Activated naive CD4-positive, alpha-beta T cell treated with Interleukin-2 at 50 U/mL for 16 hours (primary cell): ENCODE data around the gene PGLYRP3.
"Not testable (repeated sequence)": the region's sequence is repeated elsewhere in the genome, so short reads cannot be mapped to it uniquely, and the experiment has no call there.

Experiments used
- DNase-seq: peaks from one replicate; pipeline ENCODE4 v3.0.0-alpha.2; 2020

Gene PGLYRP3

GRCh38 chr1:153347856-153348255 lies 35.1 kb upstream of the PGLYRP3 start:
- no peak for DNase-seq

GRCh38 chr1:153347049-153347448 lies 34.3 kb upstream of the PGLYRP3 start:
- not testable (repeated sequence) for DNase-seq

GRCh38 chr1:153346077-153346723 lies 33.4 kb upstream of the PGLYRP3 start:
- no peak for DNase-seq

- DNase-seq, result no peak
These were observed 32.7 kb upstream of the PGLYRP3 start for GRCh38 chr1:153345187-153346076.

GRCh38 chr1:153344718-153345025 lies 31.9 kb upstream of the PGLYRP3 start:
- no peak for DNase-seq

- DNase-seq, result no peak
These were observed 31.3 kb upstream of the PGLYRP3 start for GRCh38 chr1:153343811-153344717.

- no peak for DNase-seq
These were observed 30.4 kb upstream of the PGLYRP3 start for GRCh38 chr1:153343040-153343681.

- DNase-seq, result no peak
These were observed 29.4 kb upstream of the PGLYRP3 start for GRCh38 chr1:153342178-153342577.

GRCh38 chr1:153341431-153341934 lies 28.7 kb upstream of the PGLYRP3 start:
- no peak for DNase-seq

- no peak for DNase-seq
These were observed 27.6 kb upstream of the PGLYRP3 start for GRCh38 chr1:153340356-153340755.

- no peak for DNase-seq
These were observed 27.1 kb upstream of the PGLYRP3 start for GRCh38 chr1:153339802-153340201.

GRCh38 chr1:153337980-153338853 lies 25.5 kb upstream of the PGLYRP3 start:
- DNase-seq, result no peak

- no peak for DNase-seq
These were observed 23.9 kb upstream of the PGLYRP3 start for GRCh38 chr1:153336650-153337049.

- no peak for DNase-seq
These were observed 21.1 kb upstream of the PGLYRP3 start for GRCh38 chr1:153333902-153334301.

GRCh38 chr1:153324912-153325311 lies 12.2 kb upstream of the PGLYRP3 start:
- DNase-seq, result no peak

GRCh38 chr1:153322568-153322967 lies 9.8 kb upstream of the PGLYRP3 start:
- no peak for DNase-seq

- not testable (repeated sequence) for DNase-seq
These were observed 5.4 kb upstream of the PGLYRP3 start for GRCh38 chr1:153318145-153318544.

GRCh38 chr1:153316013-153316412 lies 3.3 kb upstream of the PGLYRP3 start:
- not testable (repeated sequence) for DNase-seq

- not testable (repeated sequence) for DNase-seq
These were observed 1.6 kb upstream of the PGLYRP3 start for GRCh38 chr1:153314388-153314787.

GRCh38 chr1:153313288-153313687 lies 536 bp upstream of the PGLYRP3 start:
- DNase-seq, result no peak

- DNase-seq, result no peak
These were observed 2.2 kb downstream of the PGLYRP3 start for GRCh38 chr1:153310526-153310925.

- DNase-seq, result no peak
These were observed 3.3 kb downstream of the PGLYRP3 start for GRCh38 chr1:153309441-153309840.
